GM12891 (cell line): ENCODE measurements around the gene SMG9.

Experiments
- PAX5 ChIP-seq: IDR thresholded peaks from 2 replicates; pipeline ENCODE4 v1.6.1; 2011; ENCODE audit warnings: low read length, moderate library complexity, mild to moderate bottlenecking; ENCODE audit not compliant: insufficient read depth, severe bottlenecking
- POLR2A ChIP-seq: IDR thresholded peaks from 2 replicates; pipeline ENCODE4 v1.6.1; 2011; ENCODE audit warnings: low read depth, low read length, control low read depth
- POLR2AphosphoS5 ChIP-seq: IDR thresholded peaks from 2 replicates; pipeline ENCODE4 v1.6.1; 2011; ENCODE audit warnings: low read depth, low read length, control low read depth
- POU2F2 ChIP-seq: IDR thresholded peaks from 2 replicates; pipeline ENCODE4 v1.6.1; 2011; ENCODE audit warnings: low read depth, mild to moderate bottlenecking, control low read depth, low read length, moderate library complexity
- SPI1 ChIP-seq: IDR thresholded peaks from 2 replicates; pipeline ENCODE4 v1.6.1; 2011; ENCODE audit warnings: low read depth, low read length, control low read depth
- TAF1 ChIP-seq: IDR thresholded peaks from 2 replicates; pipeline ENCODE4 v1.6.1; 2011; ENCODE audit warnings: low read depth, low read length, control low read depth

DNA sequence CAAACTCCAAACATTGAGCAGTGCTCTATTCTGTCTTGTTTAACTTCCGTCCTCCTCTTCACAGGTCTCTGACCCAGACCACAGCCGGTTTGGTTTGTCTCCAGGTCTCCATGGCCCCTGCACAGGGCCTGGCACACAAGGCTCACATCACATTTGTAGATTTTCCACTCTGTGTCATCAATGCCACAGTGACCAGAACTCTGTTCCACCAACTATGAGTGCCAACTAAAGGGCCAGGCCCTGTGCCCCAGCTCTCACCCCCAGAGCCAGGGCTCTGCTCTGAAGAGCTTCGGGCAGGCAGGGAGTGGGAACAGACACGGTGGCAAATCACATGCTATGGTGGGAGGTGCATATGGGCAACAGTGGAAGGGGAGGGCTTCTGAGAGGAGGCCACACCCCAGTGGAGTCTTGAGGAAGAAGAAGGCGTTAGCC, 16.0 kb downstream of the SMG9 start:
- no peak for TF ChIP-seq POLR2A
- no peak for TF ChIP-seq TAF1
- no peak for TF ChIP-seq POLR2AphosphoS5
- no peak for TF ChIP-seq SPI1
- TF ChIP-seq PAX5: no peak
- no peak for TF ChIP-seq POU2F2
